DOHH2 (cell line): ENCODE data around the gene SULT6B1.

Experiments
- CTCF ChIP-seq: fragments of 200-600 bp; sonication (generic); IDR thresholded peaks from one replicate; pipeline ENCODE4 v1.5.1; 2014; ENCODE audit warnings: antibody characterized with exemption, mild to moderate bottlenecking, low read depth, low read length; ENCODE audit not compliant: poor library complexity, severe bottlenecking
- EZH2phosphoT487 ChIP-seq: fragments of 200-600 bp; sonication (generic); IDR thresholded peaks from 2 replicates; pipeline ENCODE4 v1.6.1; 2017; ENCODE audit warnings: borderline replicate concordance, mild to moderate bottlenecking, antibody characterized with exemption, low read length, moderate library complexity, mixed read lengths

- TF ChIP-seq CTCF (no peak), EZH2phosphoT487 (no peak)
Observed at GRCh38 chr2:37191253-37191652, 2.8 kb upstream of the SULT6B1 start.
